ENCODE data around the gene TSGA10IP.

TSGA10IP gene

DNA sequence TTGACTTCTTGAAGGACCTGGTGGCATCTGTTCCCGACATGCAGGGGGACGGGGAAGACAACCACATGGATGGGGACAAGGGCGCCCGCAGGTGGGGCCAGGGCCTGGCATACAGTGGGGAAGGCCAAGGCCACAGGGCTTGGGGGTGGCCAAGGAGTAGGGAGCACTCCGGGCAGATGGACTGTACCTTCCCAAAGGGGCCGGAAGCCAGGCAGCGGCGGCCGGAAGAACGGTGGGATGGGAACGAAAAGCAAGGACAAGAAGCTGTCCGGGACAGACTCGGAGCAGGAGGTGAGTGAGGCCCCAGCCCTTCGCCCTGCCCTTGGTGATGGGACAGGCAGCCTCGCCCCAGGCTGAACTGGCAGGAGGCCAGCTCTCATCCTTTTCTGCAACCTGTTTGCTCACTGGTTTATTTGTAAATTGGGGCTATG is 24.9 kb upstream of the TSGA10IP start:
- CTCF ChIA-PET: interaction anchor here (0.6 to 1.4 kb wide), 2 partner anchors 32 to 102 kb away, joined by 3 read pairs; partner anchors contain the start of gene FIBP
- TF ChIP-seq, protein P1, sequence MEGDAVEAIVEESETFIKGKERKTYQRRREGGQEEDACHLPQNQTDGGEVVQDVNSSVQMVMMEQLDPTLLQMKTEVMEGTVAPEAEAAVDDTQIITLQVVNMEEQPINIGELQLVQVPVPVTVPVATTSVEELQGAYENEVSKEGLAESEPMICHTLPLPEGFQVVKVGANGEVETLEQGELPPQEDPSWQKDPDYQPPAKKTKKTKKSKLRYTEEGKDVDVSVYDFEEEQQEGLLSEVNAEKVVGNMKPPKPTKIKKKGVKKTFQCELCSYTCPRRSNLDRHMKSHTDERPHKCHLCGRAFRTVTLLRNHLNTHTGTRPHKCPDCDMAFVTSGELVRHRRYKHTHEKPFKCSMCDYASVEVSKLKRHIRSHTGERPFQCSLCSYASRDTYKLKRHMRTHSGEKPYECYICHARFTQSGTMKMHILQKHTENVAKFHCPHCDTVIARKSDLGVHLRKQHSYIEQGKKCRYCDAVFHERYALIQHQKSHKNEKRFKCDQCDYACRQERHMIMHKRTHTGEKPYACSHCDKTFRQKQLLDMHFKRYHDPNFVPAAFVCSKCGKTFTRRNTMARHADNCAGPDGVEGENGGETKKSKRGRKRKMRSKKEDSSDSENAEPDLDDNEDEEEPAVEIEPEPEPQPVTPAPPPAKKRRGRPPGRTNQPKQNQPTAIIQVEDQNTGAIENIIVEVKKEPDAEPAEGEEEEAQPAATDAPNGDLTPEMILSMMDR (IDR thresholded peaks at IDR 0.05; ENCODE audit: control extremely low read depth, extremely low read depth, low read depth, missing control alignments): no peak
- DNase-seq (ENCODE audit: extremely low spot score): no peak
- POLR2A ChIA-PET: no interaction called here

DNA sequence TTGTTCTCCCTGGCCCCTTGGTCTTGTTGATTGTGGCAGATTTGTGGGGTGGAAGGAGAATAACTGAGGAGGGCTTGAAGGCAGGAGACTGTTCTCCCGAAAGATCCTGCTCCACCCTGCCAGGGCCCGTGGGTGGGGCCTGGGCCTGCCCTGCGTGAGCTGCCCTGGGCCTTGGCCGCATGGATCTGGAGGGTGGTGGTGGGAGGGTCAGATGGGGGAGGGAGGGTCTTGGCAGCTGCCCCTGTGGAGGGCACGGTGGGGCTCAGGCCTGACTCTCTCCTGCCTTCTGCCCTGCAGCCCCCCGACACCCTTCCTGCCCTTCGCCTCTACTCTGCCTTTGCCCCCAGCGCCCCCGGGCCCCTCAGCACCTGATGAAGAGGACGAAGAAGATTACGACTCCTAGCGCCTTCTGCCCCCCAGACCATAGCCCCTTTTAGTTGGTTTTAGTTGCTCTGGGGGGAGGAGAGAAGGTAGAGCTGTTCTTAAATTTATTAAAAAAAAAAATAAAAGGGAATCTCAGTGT is 24.2 kb upstream of the TSGA10IP start:
- CTCF ChIA-PET: interaction anchor here (0.9 to 3.5 kb wide), 4 partner anchors 13 to 248 kb away, joined by 3 to 12 read pairs (median 4); partner anchors contain the start of gene FIBP
- DNase-seq (ENCODE audit: extremely low spot score): no peak
- POLR2A ChIA-PET: interaction anchor here (1.1 kb wide), 1 partner anchor 31 kb away, joined by 3 read pairs; the partner anchor contains the start of gene CCDC85B

DNA sequence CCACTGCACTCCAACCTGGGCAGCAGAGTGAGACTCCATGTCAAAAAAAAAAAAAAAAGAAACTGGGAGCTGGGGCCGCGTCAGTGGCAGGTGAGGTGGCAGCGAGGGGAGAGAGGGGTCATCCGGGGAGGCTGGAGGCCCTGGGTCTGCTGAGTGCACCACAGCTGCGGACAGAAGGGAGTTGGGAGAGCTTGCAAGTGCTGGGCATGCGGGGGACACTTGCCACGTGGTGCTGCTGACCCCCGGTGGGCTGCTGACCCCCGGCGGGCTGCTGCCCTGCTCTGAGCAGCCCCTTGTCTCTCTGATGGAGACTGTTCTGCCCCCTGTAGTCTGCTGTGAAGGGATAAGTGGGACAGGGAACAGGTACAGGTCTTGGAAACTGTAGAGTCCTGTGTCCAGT is 23.4 kb upstream of the TSGA10IP start:
- TF ChIP-seq, protein P1 (IDR thresholded peaks at IDR 0.05; ENCODE audit: control extremely low read depth, extremely low read depth, low read depth, missing control alignments): no peak
- no peak for DNase-seq (ENCODE audit: extremely low spot score)
- ChIA-PET POLR2A (interaction anchor here (1.1 kb wide), 1 partner anchor 31 kb away, joined by 3 read pairs; the partner anchor contains the start of gene CCDC85B), CTCF (interaction anchor here (0.9 to 3.5 kb wide), 4 partner anchors 14 to 249 kb away, joined by 3 to 12 read pairs (median 4); partner anchors contain the start of gene FIBP)

More for the DNA sequence above, 24.2 kb upstream of the TSGA10IP start:
- TF ChIP-seq, protein P1 (IDR thresholded peaks at IDR 0.05; ENCODE audit: control extremely low read depth, extremely low read depth, low read depth, missing control alignments): no peak

DNA sequence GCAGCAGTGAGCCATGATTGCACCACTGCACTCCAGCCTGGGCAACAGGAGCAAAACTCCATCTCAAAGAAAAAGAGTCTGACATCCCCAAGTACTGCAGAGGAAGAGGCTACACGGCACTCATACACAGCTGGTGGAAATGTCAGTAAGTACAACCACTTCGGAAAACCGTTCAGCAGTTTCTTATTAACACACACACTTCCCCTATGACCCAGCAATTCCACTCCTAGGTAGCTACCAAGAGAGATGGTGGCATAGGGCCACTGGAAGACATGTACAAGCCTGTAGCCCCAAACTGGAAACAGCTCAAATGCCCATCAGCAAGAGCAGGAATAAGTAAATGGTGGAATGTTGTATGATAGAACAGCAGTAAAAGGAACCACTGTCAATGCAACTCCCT is 22.7 kb upstream of the TSGA10IP start:
- DNase-seq (ENCODE audit: extremely low spot score): no peak
- POLR2A ChIA-PET: no interaction called here
- TF ChIP-seq, protein P1 (IDR thresholded peaks at IDR 0.05; ENCODE audit: control extremely low read depth, extremely low read depth, low read depth, missing control alignments): no peak
- CTCF ChIA-PET: interaction anchor here (0.9 to 3.5 kb wide), 6 partner anchors 11 to 100 kb away, joined by 3 to 15 read pairs (median 4); partner anchors contain the start of gene FIBP

DNA sequence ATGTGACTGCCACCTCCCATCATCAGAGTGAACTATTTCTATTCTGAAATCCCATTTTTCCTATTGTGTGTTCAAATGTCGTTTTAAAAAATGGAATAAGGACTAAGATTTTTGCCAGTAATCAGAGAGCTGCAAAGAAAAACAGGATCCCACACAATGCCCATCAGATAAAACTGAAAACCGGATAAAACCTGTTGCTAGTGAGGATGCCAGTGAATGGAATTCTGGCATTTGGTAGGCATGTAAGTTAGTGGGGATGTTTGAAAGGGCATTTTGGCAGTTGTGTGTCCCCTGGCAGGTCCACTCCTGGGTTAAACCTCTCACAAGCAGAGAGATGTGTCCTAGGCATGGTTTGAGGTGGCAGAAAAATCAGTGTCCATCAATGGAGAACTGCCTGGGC is 19.9 kb upstream of the TSGA10IP start:
- TF ChIP-seq, protein P1 (IDR thresholded peaks at IDR 0.05; ENCODE audit: control extremely low read depth, extremely low read depth, low read depth, missing control alignments): no peak
- ChIA-PET POLR2A (no interaction called here), CTCF (interaction anchor here (1.0 kb wide), 1 partner anchor 41 kb away, joined by 3 read pairs; no protein-coding TSS in a partner anchor)
- no peak for DNase-seq (ENCODE audit: extremely low spot score)

DNA sequence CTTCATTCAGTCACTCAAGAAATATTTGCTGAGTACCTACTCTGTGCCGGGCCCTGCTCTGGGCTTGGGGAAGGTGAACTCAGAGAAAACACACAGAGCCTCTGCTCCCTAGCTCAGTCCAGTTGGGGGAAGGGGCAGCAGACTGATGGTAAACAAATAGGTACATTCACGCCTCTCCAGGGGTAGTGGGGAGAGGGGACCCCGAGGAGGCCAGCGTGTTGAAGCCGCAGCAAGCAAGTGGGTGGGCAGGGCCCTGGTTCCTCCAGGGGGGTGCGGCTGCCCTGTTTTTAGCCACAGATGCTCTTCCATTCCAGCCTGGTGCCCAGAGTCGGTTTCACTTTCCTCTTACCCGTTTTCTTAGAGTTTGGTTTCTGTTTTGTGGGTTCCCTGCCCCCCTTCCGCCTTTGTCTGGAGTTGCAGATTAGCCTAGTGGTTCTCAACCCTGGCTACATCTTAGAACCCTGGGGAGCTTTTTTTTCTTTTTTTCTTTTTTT is 17.3 kb upstream of the TSGA10IP start:
- DNase-seq (ENCODE audit: extremely low spot score): peak; percentile 89
- ChIA-PET POLR2A (interaction anchor here (0.6 kb wide), 1 partner anchor 383 kb away, joined by 3 read pairs; no protein-coding TSS in a partner anchor), CTCF (interaction anchor here (0.8 to 2.1 kb wide), 6 partner anchors 8 to 68 kb away, joined by 3 to 7 read pairs (median 4); partner anchors contain the start of genes CCDC85B and FIBP)
- TF ChIP-seq, protein P1 (IDR thresholded peaks at IDR 0.05; ENCODE audit: control extremely low read depth, extremely low read depth, low read depth, missing control alignments): no peak

Data from GM10248 (cell line).